ENCODE data around the gene NPIPB6.
"Not testable (repeated sequence)": the region's sequence is repeated elsewhere in the genome, so short reads cannot be mapped to it uniquely, and the experiment has no call there.

Gene NPIPB6

DNA sequence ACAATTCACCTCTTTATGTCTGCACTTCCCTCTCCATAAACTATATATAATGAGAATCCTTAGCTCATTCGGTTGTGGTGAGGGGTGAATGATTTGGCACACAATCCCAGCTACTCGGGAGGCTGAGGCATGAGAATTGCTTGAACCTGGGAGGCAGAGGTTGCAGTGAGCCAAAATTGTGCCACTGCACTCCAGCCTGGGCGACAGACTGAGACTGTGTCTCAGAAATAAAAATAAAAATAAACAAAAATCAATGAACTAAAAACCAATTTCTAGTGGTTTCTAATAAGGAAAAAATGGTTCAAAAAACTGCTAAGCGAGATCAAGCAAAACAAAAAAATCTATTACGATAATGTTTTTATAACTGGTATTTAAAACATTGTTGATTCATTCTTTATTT is at the start of gene NPIPB6:
TSS of gene NPIPB6 (minus strand) at position 101 of the 400 bp plus-strand sequence. CDS start 686 bp downstream, outside the sequence.
- DNase-seq = not testable (repeated sequence)

DNA sequence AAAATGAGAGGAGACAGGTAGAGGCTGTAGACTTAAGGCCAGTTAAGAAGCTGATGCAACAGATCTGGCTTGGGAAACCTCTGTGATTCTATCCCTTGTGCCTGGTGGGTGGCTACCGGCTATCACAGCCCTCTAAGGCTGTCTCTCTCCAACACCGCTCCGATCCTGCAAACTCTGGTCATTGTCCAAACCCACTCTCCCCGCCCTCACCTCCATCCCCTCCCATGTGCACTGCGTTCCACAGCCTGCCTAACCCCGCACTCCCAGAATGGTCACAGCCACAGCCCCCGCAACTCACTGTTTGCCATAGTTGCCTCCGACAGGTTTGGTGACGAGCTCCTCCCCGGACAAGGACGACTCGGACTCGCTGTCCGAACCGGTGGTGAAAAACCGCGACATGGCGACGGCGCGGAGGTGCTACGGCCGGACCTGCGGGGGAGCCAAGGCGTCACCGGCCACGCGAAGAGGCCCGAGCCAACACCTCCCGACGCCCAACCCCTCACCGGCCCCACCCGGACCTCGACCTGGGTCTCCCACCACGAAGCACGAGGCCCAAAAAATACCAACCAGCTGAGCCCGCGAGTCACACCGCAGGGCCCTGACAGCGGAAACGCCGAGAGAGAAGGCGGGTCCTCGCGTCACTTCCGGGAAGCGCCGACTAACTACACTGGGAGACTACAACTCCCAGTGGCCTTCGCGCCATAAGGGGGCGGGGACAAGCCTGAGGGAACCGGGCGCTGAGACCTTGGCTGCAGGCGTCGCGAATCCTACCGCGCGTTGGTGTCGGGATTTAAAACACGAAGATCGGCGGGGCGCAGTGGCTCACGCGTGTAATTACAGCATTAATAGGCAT is 40.1 kb upstream of the NPIPB6 start, which contains the start of gene EIF3CL:
TSS of gene EIF3CL (minus strand) at position 622 of the 853 bp plus-strand sequence. CDS start at position 399, 223 bp downstream.
- not testable (repeated sequence) for DNase-seq

DNA sequence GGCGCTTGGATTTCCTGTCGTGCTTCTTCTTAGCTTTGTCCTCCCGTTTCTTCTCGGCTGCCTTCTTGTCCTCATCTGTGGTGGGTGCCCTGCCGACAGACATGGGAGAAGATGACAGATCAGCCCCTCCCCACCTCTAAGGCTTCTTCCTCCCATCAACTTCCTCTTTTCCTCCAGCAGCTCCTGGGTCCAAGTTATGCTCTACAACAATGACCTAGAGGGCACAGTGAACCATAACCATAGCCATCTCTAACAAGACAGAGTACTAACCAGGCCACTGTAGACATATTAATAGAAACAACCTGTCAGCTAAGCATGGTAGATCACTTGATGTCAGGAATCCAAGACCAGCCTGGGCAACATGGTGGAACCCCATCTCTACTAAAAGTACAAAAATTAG is 28.7 kb upstream of the NPIPB6 start:
- not testable (repeated sequence) for DNase-seq

DNA sequence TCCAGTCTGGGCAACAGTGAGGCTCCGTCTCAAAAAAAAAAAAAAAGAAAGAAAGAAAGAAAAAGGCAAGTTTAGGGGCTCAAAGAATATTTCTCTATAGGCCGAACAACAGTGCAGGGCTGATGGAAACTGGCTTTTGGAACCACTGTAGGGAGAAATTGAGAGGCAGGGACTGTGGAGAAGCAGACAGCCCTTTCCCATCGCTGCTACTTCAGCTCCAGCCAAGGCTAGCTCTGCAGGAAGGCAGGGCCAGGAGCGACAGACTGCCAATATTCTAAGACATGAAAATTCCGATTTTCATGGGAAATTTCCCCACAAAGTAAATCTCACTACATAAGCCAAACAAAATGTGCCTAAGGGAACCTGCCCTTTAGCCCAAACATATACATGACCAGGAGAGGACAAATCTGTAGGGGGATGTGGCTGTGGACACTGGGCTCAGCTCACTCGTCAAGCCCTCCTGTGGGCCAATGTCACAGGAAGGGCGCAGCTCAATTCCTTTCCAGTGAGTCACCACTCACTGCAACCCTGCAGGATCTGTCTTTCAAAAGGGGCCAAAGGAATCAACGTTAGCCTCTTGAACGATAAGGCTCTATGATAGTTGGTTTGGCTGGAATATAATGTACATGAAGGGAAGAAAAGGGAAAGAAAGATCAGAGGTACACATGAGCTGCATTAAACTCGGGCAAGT is 19.0 kb upstream of the NPIPB6 start:
- DNase-seq = not testable (repeated sequence)

DNA sequence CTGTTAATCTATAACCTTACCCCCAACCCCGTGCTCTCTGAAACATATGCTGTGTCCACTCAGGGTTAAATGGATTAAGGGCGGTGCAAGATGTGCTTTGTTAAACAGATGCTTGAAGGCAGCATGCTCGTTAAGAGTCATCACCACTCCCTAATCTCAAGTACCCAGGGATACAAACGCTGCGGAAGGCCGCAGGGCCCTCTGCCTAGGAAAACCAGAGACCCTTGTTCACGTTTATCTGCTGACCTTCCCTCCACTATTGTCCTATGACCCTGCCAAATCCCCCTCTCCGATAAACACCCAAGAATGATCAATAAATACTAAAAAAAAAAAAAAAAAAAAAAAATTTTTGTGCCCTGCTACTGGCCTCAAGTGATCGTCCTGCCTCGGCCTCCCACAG is 14.5 kb upstream of the NPIPB6 start:
- not testable (repeated sequence) for DNase-seq

DNA sequence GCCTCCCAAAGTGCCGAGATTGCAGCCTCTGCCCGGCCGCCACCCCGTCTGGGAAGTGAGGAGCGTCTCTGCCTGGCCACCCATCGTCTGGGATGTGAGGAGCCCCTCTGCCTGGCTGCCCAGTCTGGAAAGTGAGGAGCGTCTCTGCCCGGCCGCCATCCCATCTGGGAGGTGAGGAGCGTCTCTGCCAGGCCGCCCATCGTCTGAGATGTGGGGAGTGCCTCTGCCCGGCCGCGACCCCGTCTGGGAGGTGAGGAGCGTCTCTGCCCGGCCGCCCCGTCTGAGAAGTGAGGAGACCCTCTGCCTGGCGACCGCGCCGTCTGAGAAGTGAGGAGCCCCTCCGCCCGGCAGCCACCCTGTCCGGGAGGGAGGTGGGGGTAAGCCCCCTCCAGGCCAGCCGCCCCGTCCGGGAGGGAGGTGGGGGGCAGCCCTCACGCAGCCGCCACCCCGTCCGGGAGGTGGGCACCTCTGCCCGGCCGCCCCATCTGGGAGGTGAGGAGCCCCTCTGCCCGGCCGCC is 13.9 kb upstream of the NPIPB6 start:
- not testable (repeated sequence) for DNase-seq

DNA sequence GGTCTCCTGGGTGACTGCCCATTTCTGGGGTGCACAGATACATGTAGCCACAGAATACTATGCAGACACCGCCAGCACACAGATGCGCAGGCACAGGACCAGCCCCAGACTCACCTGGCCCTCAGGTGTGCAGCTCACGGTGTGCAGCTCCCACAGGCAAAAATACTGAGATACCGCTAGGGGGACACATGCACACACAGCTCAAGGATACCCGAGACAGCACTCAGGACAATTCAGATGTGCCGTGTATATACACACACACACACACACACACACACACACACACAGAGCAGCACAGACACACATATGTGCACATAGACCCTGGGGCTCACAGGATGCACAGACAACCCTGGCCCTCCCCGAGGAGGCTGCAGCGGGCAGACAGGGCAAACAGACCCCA is 11.8 kb upstream of the NPIPB6 start:
- not testable (repeated sequence) for DNase-seq

DNA sequence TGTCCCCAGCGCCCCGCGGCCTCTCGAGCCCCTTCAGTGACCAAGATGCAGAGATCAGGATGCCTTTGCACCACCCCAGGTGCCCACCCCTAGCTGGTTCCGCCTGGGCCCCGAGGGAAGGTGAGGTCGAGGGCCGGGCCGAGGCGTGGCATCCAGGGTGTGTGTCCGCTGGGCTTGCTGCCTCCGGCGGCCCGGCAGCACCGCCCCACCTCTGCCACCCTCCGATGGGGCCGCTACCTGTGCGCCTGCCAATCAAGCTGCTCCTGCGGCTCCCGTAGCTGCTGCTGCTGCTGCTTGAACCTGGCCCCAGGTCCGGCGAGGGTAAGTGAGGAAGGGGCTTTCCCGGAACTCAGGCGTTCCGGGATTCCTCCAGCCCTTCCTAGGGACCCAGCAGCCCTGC is 11.0 kb upstream of the NPIPB6 start:
- not testable (repeated sequence) for DNase-seq

DNA sequence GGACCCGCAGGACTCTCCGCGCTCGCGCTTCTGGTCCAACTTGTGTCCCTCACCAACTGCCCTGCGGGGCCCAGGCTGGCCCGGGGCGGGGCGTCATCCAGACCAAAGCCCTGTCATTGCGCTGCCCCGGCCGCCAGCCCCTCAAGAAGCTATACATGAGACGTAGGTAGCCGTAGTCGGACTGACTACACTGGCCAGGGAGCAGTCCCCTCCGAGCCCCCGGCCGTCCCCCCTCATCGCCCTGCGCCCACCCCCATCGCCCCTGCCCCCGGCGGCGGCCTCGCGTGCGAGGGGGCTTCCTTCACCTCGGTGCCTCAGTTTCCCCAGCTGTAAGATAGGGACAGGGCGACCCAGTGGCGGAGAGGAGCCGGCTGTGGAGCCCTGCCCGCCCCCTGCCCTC is 4.6 kb upstream of the NPIPB6 start:
- DNase-seq = not testable (repeated sequence)

DNA sequence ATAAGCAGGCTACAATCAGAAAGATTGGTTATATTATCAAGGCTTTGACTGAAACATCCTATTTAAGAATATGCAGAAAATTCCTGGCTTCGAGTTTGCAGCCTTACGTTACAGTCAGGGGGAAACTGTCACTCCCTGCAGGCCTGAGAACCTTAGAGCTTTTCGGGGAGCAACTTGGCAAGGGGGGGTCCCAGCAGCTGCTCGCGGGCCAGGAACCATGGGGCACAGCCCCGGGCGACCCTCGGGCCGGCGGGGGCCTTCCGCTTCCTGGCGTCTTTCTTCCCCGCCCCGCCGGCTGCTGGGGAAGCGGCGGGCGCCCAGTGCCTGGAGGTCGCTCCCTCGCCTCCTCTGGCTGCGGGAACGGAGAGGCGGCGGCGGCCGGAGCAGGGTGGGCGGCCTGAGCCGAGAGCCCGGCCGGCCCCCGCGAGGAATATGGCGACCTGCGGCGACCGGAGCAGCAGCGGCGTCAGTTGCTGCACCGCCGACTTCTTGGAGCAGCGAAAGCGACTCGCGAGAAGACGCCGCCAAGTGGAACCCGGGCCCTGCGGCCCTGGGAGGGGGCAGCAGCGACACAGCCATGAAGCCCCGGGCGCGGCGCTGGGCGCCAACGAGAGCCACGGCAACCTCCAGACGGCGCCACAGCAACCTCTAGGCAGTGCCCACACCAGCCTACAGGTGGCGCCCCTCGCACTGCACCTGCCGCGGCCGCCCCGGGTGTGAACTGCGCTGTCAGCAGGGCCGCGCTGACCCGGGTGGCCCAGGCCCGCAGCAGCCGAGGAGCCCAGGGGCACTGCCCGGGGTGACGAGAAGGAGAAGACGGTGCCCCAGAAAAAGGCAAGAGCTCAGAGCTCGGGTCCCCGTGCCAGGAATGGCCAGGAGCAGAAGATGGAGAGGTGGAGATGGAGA is 1.2 kb upstream of the NPIPB6 start:
- DNase-seq = not testable (repeated sequence)

DNA sequence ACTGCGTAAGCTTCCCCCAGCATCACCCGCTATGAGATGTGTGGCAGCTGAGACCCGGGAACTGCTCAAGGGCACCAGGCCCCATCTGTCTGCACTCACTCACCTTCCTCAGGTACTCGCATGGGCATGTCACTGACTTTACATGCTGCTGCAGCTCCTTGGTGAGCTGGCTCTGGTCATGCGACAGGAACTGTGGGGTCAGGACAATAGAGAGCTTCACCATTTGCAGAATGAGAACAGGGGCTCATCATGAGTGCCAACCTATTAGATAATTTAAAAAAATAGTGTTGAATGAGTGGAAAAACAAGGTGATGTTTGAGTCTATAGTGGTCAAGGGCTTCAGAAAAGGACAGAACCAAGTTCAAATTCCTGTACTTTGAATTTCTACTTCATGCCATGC is 708 bp downstream of the NPIPB6 start:
- not testable (repeated sequence) for DNase-seq

DNA sequence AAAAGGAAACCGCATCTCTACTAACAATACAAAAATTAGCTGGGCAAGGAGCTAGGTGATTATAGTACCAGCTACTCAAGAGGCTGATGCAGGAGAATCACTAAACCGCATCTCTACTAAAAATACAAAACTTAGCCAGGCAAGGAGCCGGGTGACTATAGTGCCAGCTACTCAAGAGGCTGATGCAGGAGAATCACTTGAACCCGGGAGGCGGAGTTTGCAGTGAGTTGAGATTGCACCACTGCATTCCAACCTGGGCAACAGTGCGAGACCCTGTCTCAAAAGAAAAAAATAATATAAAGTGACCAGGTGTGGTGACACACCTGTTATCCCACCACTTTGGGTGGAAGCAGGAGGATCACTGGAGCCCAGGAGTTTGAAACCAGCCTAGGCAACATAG is 25.1 kb downstream of the NPIPB6 start:
- DNase-seq = not testable (repeated sequence)

DNA sequence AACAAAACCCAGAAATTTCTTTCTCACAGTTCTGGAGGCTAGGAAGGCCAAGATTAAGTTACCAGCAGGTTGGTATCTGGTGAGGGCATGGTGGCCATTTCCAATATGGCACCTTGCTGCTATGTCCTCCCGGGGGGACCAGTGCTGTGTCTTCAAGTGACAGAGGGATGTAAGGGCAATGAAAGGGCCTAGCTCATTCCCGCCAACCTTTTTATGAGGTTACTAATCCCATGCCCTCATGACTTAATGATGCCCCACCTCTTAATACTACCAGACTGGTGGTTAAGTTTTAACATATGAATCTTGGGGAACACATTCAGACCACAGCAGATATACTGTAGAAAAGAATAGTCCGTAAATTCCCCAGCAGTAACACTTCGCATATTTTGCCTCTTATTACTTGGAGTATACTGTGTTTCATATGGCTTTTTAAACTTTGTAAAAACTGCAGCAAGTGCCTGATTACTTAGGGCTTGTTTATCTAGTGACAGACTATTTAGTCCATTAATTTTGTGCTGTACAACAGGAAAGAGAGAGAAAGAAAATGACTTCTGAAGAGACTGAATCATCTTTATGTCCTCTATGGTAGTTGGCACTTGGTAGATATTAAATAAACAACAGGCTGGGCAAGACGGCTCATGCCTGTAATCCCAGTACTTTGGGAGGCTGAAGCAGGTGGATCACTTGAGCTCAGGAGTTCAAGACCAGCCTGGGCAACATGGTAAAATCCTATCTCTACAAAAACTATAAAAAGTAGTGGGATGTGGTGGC is 26.2 kb downstream of the NPIPB6 start:
- DNase-seq = not testable (repeated sequence)

DNA sequence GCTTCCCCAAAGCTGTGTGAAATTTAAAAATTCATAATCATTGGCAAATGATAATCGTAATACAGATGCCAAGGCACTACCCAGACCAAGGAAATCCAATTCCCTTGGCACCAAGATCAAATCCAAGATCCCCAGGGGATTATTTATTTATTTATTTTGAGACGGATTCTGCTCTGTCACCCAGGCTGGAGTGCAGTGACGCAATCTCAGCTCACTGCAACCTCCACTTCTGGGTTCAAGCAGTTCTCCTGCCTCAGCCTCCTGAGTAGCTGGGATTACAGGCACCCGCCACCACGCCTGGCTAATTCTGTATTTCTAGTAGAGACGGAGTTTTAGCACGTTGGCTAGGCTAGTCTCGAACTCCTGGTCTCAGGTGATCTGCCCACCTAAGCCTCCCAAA is 27.6 kb downstream of the NPIPB6 start:
- not testable (repeated sequence) for DNase-seq

DNA sequence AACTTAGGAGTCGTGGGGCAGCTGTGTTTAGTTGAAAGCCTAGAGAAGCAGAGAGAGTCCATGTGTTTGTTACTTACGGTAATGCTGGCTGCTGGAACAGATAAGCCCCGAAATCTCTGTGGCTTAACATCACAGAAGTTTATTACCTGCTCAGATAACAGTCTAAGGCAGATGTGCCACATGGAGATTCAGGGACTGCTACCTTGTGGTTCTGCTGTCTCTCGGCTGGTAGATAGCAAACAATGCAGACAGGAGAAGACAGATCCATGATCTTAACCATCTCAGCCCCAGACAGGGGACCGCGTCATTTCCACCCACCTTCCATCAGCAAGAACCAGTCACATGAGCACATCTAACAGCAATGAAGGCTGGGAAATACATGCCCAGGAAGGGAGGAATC is 30.7 kb downstream of the NPIPB6 start:
- not testable (repeated sequence) for DNase-seq

DNA sequence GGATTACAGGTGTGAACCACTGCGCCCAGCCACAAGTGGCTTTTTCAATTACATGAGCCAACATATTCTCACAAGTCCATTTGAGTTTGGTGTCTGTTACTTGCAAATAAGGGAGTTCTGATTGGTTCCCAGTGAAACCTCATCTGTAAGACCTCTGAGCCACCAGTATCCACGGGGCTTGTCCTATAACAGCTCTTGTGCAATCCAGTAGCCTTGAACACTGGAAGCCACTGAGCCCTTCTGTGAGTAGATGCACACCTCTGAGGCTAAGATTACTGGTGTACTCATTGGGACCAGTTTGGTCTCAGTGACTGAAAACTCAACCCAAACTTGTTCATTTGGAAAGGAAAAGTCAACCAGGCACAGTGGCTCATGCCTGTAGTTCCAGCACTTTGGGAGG is 32.3 kb downstream of the NPIPB6 start:
- not testable (repeated sequence) for DNase-seq

DNA sequence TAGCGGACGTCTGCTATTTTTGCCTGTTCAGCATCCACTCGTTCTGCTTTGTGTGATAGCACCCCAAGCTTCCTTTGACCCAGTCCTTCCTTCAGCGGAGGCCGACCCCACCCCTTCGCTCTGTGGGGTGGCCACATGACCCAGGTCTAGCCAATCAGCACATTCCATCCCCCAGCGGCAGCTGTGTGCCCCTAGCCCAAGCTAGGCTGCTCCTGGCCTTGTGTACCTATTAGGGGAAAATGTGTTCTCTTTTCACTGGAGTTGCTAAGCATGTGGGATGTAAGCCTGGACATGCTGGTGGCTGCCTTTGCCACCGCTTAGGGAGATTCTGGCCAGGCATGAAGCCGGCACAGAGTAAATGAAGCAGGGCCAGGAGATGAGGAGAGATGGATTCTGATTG is 33.1 kb downstream of the NPIPB6 start:
- DNase-seq = not testable (repeated sequence)

DNA sequence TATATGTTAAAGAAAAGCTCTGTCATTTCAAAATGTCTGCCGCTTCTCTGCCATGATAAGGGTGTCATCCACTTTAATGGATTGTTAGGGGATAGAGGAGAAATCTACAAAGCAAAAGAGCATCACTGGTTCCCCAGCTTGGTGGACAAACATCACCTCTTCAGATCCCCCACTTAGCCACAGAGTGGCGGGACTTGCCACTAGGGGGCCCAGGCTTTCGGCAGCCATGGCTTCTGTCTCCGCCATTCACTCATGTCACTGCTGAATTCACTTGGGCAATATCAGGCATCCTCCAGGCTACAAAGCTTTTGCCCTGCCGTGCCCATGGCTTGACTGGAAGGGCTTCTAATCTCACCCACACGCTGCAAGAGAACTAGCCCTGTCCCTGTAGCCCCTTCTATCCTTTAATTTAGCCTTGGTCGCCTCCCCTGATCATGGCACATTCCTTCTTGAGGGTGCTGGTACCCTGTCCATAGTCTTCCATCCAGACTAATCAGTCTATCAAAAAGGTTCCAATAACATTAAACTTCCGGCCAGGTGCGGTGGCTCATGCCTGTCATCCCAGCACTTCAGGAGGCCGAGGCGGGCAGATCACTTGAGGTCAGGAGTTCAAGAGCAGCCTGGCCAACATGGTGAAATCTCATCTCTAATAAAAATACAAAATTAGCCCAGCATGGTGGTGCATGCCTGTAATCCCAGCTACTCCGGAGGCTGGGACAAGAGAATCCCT is 36.3 kb downstream of the NPIPB6 start:
- peak; percentile 10 for DNase-seq

DNA sequence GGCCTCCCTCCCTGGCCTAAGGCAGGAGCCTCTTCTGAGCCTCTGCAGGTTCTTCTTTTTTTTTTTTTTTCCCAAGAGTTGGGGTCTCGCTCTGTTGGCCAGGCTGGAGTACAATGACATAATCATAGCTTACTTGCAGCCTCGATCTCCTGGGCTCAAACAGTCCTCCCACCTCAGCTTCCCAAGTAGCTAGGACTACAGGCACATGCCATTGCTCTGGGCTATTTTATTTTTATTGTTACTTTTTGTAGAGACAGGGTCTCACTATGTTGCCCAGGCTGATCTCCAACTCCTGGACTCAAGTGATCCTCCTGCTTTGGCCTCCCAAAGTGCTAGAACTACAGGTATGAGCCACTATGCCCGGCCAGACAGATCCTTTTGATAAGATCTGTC is 38.4 kb downstream of the NPIPB6 start:
- no peak for DNase-seq

DNA sequence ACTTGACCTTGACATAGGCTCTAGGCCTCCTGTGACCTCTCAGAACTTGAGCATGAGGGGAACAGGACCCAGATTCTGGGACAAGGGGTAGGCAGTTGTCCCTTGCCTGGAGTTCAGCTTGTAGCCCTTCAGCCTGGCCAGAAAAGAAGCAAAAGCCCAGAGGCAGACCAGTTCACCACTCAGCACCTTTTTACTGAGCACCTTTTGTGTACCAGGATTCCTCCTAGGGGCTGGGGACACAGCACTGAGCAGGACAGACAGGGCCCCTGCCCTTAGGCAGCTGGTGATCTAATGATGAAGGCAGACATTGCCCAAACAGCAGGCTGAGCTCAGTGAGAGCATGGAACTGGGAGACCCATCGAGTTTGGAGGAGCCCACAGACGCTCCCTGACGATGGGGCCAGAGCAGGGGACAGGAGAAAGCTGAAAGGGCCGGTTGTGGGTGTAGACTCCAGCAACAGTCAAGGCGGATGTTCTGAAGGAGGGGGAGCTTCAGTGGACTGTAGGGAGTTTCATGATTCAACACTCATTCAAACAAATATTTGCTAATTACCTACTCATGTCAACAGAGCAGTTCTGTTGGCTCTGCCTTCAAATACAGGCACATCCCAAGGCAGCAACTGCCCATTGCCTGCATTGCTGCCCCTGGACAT is 38.9 kb downstream of the NPIPB6 start:
- peak; percentile 34 for DNase-seq
